Transverse colon (tissue), 4 donors: ENCODE results near the gene C11orf42. TPM values are rescaled to one million over a fixed set of nuclear protein-coding genes. Genes with fewer than 3 reads are reported as not detected.

Experiments
- DNase-seq: peaks from one replicate; pipeline ENCODE4 v3.0.0-alpha.2; 2019
- H3K27ac ChIP-seq, 4 donors: fragments of 200-600 bp; sonication (generic); 2 replicates each; pipeline ENCODE4 v1.5.1; 2016 to 2018; ENCODE audit warnings: inconsistent platforms in 4 of 4
- H3K27me3 ChIP-seq: fragments of 200-600 bp; sonication (generic); 2 replicates; pipeline ENCODE4 v1.5.1; 2017; ENCODE audit warnings: inconsistent platforms
- H3K36me3 ChIP-seq, 4 donors: fragments of 200-600 bp; sonication (generic); 2 replicates each; pipeline ENCODE4 v1.5.1; 2017 to 2019; ENCODE audit warnings: inconsistent platforms in 4 of 4
- H3K4me1 ChIP-seq, 4 donors: fragments of 200-600 bp; sonication (generic); 2 replicates each; pipeline ENCODE4 v1.5.1; 2017 to 2020; ENCODE audit warnings: inconsistent platforms in 4 of 4
- H3K4me3 ChIP-seq, 4 donors: fragments of 200-600 bp; sonication (generic); 1 replicate in 1 of 4; 2 replicates in 3 of 4; pipeline versions ENCODE4 v1.5.1 to v1.6.1; 2017 to 2019; ENCODE audit warnings: inconsistent platforms in 4 of 4
- H3K9me3 ChIP-seq, 2 donors: fragments of 200-600 bp; sonication (generic); 2 replicates each; pipeline ENCODE4 v1.5.1; 2017 to 2019; ENCODE audit warnings: inconsistent platforms in 2 of 2
- EP300 ChIP-seq: sonication (generic); formaldehyde crosslinking; IDR thresholded peaks from one replicate; pipeline ENCODE4 v1.6.1; 2017; ENCODE audit warnings: antibody characterized with exemption, low read depth
- POLR2A ChIP-seq: fragments of 450-650 bp; IDR thresholded peaks from one replicate; pipeline ENCODE4 v1.6.1; 2016; ENCODE audit warnings: antibody characterized with exemption, mild to moderate bottlenecking, moderate library complexity
- POLR2AphosphoS5 ChIP-seq, 3 donors: sonication (generic); formaldehyde crosslinking; IDR thresholded peaks; one replicate each; pipeline ENCODE4 v1.6.1; 2016; ENCODE audit warnings: antibody characterized with exemption in 3 of 3
- WGBS, 2 donors: methylation state at CpG; one replicate each; pipeline ENCODE4 v1.1.5; 2018; ENCODE audit warnings: low coverage in 1 of 2; 5-methylcytosine and 5-hydroxymethylcytosine counted together
- in situ Hi-C, 4 donors: fragments of 200-750 bp; cut with MboI; loops; one replicate each; pipeline versions ENCODE4 v1.15.0 to v1.15.1; 2017; ENCODE audit warnings: low sequenced_read_pairs in 3 of 4, low pct_ligation_motif_present in 1 of 4, low pct_unique_long_range_greater_than_20kb in 1 of 4
- intact Hi-C: fragments of 100-400 bp; cut with DNase I; formaldehyde crosslinking; loops from one replicate; pipeline ENCODE4 v1.15.1; 2023; ENCODE audit warnings: low total_unique reads
- total RNA-seq, 4 donors: library from RNA; depleted of rRNA; stranded (reverse); fragments of >200 nt; gene quantifications; one replicate each; pipeline ENCODE4 v1.1.0, GENCODE V29; 2016
- TF ChIP-seq, protein P1 (sequence below), 5 experiments: fragments of 200-600 bp in 3 of 5; fragments of 450-650 bp in 2 of 5; sonication (generic) in 3 of 5; IDR thresholded peaks; 1 replicate in 2 of 5; 2 replicates in 3 of 5; pipeline ENCODE4 v1.5.1; 2016 to 2017; ENCODE audit warnings: antibody characterized with exemption in 5 of 5, inconsistent platforms in 3 of 5, mild to moderate bottlenecking in 2 of 5, moderate library complexity in 1 of 5

C11orf42 gene
- total RNA-seq, 4 donors from 2014 or later, result not detected

DNA sequence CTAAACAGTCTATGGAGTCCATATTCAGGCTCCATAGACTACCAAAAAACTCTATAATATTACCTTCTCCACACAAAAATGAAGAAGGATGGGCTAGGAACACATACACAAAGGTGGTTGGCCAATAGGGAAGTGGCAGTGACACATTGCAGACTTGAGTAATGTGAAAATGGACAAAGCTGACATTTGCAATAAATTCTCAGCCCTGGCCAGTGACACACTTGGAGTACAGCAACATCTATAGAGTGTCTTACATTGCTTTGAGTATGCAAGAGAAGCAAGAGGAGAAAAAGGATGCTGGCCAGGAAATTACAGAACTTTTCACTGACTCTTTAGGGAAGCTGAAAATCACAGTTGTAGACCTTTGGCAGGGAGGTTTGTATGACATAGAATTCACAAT is 13.6 kb upstream of the C11orf42 start:
- no peaks in the 10 kb centered on the region for H3K36me3 ChIP-seq
- in situ Hi-C loops (no loop called here), intact Hi-C loops (no loop called here)
- no peak overlapping the region for H3K27ac ChIP-seq
- H3K27me3 ChIP-seq, result no peaks in the 10 kb centered on the region
- TF ChIP-seq POLR2AphosphoS5 (IDR thresholded peaks at IDR 0.05), result no peak
- TF ChIP-seq, protein P1, sequence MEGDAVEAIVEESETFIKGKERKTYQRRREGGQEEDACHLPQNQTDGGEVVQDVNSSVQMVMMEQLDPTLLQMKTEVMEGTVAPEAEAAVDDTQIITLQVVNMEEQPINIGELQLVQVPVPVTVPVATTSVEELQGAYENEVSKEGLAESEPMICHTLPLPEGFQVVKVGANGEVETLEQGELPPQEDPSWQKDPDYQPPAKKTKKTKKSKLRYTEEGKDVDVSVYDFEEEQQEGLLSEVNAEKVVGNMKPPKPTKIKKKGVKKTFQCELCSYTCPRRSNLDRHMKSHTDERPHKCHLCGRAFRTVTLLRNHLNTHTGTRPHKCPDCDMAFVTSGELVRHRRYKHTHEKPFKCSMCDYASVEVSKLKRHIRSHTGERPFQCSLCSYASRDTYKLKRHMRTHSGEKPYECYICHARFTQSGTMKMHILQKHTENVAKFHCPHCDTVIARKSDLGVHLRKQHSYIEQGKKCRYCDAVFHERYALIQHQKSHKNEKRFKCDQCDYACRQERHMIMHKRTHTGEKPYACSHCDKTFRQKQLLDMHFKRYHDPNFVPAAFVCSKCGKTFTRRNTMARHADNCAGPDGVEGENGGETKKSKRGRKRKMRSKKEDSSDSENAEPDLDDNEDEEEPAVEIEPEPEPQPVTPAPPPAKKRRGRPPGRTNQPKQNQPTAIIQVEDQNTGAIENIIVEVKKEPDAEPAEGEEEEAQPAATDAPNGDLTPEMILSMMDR (IDR thresholded peaks at IDR 0.05), result no peak
- TF ChIP-seq EP300, result no peak
- no peak for TF ChIP-seq POLR2A
- H3K4me1 ChIP-seq, result no peaks in the 10 kb centered on the region
- H3K4me3 ChIP-seq, result no peak overlapping the region
- H3K9me3 ChIP-seq, result no peaks in the 10 kb centered on the region
- no peak for DNase-seq

DNA sequence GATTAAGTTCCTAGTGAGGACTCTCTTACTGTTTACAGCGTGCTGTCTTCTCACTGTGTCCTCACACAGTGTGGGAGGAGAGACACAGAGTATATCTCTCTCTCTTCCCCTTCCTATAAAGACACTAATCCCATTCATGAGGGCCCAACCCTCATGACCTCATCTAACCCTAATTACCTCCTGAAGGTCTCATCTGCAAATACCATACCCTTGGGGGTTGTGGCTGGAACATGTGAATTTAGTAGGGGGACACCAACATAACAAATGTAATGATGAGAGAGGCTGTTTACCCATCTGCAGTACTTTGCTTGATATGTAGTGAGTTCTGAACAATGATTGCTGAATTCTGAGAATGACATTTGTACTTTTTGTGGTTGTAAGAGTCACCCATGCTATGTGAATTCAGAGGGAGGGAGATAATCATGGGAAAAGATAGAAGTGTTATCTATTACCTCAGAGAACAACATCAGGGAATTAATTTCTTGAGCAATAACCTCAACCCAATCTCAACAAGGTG is 11.2 kb upstream of the C11orf42 start:
- Histone ChIP-seq H3K36me3 (no peaks in the 10 kb centered on the region), H3K4me3 (no peak overlapping the region), H3K9me3 (no peaks in the 10 kb centered on the region), H3K4me1 (no peaks in the 10 kb centered on the region), H3K27ac (no peak overlapping the region), H3K27me3 (no peaks in the 10 kb centered on the region)
- in situ Hi-C loops, result no loop called here
- TF ChIP-seq POLR2A (no peak), EP300 (no peak), POLR2AphosphoS5 (IDR thresholded peaks at IDR 0.05) (no peak)
- TF ChIP-seq, protein P1 (IDR thresholded peaks at IDR 0.05), result no peak
- WGBS, 2 donors, result 83% methylated on average over 1 of the region's 1 CpG; no CpG with 5 or more reads in 1 of the 2 donors
- no peak for DNase-seq
- intact Hi-C loops, result no loop called here

DNA sequence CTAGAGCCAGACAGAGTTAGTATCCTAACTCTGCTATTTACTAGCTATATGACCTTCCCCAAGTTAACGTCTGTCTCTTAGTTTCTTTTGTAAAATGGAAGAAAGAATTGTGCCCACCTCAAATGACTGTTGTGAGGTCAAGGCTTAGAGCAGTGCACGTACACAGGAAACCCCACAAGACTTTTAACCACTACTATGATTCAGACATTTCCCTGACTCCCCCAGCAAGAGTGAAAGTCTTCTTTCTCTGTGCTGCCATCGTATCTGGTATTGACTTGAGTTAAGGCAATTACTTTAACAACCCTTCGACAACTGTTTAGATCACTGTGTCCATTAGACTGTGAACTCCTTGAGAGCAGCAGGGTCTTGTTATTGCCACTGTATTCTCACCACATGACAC is 9.0 kb upstream of the C11orf42 start:
- no peaks in the 10 kb centered on the region for H3K4me1 ChIP-seq
- TF ChIP-seq POLR2A (no peak), POLR2AphosphoS5 (IDR thresholded peaks at IDR 0.05) (no peak)
- in situ Hi-C loops (no loop called here), intact Hi-C loops (no loop called here)
- no peaks in the 10 kb centered on the region for H3K9me3 ChIP-seq
- H3K27me3 ChIP-seq, result no peaks in the 10 kb centered on the region
- no peak for DNase-seq
- H3K27ac ChIP-seq, result no peak overlapping the region
- H3K4me3 ChIP-seq, result no peak overlapping the region
- 14 to 47% methylated on average over 3 to 4 of the region's 4 CpGs for WGBS, 2 donors
- H3K36me3 ChIP-seq, result no peaks in the 10 kb centered on the region

DNA sequence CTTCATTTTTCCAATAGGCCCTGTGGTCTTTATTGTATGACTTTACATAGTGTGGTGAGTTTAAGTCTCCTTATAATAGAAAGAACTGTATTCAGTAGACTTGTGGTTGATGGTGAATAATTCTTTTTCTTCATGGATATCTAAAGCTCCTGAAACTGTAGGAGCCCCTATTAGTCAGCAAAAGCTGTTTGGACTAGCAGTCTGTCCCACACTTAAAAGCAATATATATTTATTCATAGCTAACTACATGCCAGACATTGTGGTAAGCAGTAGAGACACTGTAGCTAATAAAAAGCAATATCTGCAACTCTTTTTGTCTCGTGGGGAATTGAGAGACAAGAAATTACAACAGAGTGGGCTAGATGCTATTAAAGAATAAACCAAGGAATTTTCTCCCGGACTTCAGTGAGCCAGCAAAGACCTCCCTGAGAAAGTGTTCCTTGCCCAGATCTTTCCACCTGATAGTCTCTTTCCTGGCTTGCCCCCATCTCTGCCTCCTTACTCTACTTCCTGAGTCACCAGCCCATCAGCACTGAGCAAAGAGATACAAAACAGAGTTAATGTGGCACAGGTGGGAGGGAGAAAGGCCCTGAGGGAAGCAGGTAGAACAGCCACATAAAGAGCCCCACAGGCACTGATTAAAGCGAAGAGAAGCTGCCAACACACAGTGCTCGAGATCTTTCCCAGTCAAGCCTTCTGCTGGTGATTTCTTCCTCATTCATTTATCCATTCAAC is 7.7 kb upstream of the C11orf42 start:
- no peak overlapping the region for H3K27ac ChIP-seq
- no peaks in the 10 kb centered on the region for H3K9me3 ChIP-seq
- no peak for DNase-seq
- no peaks in the 10 kb centered on the region for H3K27me3 ChIP-seq
- intact Hi-C loops, result no loop called here
- in situ Hi-C loops, result no loop called here
- 85 to 89% methylated on average over 3 to 4 of the region's 4 CpGs for WGBS, 2 donors
- no peaks in the 10 kb centered on the region for H3K36me3 ChIP-seq
- no peak for TF ChIP-seq EP300
- TF ChIP-seq POLR2A, result no peak
- TF ChIP-seq POLR2AphosphoS5 (IDR thresholded peaks at IDR 0.05), result no peak
- TF ChIP-seq, protein P1 (IDR thresholded peaks at IDR 0.05), result no peak
- no peak overlapping the region for H3K4me3 ChIP-seq
- no peaks in the 10 kb centered on the region for H3K4me1 ChIP-seq
